ENCODE measurements around the gene KCNC3. TPM values are rescaled to one million over a fixed set of nuclear protein-coding genes. Genes with fewer than 3 reads are reported as not detected.

KCNC3 gene
- total and polyA plus RNA-seq, 12 donors = 0.17 to 7.3 (median 1.4) TPM

- no peaks in the 10 kb centered on the region for H3K36me3 ChIP-seq (replicated peaks in 1 of 2)
- no peaks in the 10 kb centered on the region for H3K27me3 ChIP-seq
- no peak overlapping the region for H3K27ac ChIP-seq
- no peak for DNase-seq
- H3K4me3 ChIP-seq = no peak overlapping the region
- intact Hi-C loops (cut with DNase I) = no loop called here
- TF ChIP-seq POLR2A (IDR thresholded peaks at IDR 0.05) = no peak
- no peak for TF ChIP-seq CTCF (IDR thresholded peaks at IDR 0.05)
- H3K4me1 ChIP-seq (replicated peaks in 1 of 2) = no peaks in the 10 kb centered on the region
- H3K9me3 ChIP-seq (replicated peaks in 1 of 3) = no peaks in the 10 kb centered on the region
- WGBS, 4 donors = 73 to 80% (median 74%) methylated on average over 12 to 26 of the region's 26 CpGs
These were observed 53.4 kb downstream of the KCNC3 start for GRCh38 chr19:50275577-50276368.

- Histone ChIP-seq H3K4me3 (no peak overlapping the region), H3K27ac (no peak overlapping the region), H3K4me1 (replicated peaks in 1 of 2) (no peaks in the 10 kb centered on the region), H3K9me3 (replicated peaks in 1 of 3) (no peaks in the 10 kb centered on the region), H3K36me3 (replicated peaks in 1 of 2) (no peaks in the 10 kb centered on the region), H3K27me3 (no peaks in the 10 kb centered on the region)
- WGBS, 4 donors = 83 to 90% (median 85%) methylated on average over 7 of the region's 7 CpGs
- intact Hi-C loops (cut with DNase I) = no loop called here
- TF ChIP-seq CTCF (IDR thresholded peaks at IDR 0.05) (no peak), POLR2A (IDR thresholded peaks at IDR 0.05) (no peak)
- DNase-seq = no peak
These were observed 55.4 kb downstream of the KCNC3 start for GRCh38 chr19:50273821-50274220.

- no peak for DNase-seq
- WGBS, 4 donors = 72 to 83% (median 79%) methylated on average over 10 to 14 of the region's 14 CpGs
- intact Hi-C loops (cut with DNase I) = no loop called here
- Histone ChIP-seq H3K4me1 (replicated peaks in 1 of 2) (no peaks in the 10 kb centered on the region), H3K27ac (no peak overlapping the region), H3K9me3 (replicated peaks in 1 of 3) (no peaks in the 10 kb centered on the region), H3K36me3 (replicated peaks in 1 of 2) (no peaks in the 10 kb centered on the region), H3K27me3 (no peaks in the 10 kb centered on the region), H3K4me3 (no peak overlapping the region)
- no peak for TF ChIP-seq POLR2A (IDR thresholded peaks at IDR 0.05)
- TF ChIP-seq CTCF (IDR thresholded peaks at IDR 0.05) = no peak
These were observed 56.8 kb downstream of the KCNC3 start for GRCh38 chr19:50272263-50272897.

- WGBS, 4 donors = 69 to 84% (median 73%) methylated on average over 2 of the region's 2 CpGs
- Histone ChIP-seq H3K27ac (no peak overlapping the region), H3K4me1 (replicated peaks in 1 of 2) (no peaks in the 10 kb centered on the region), H3K36me3 (replicated peaks in 1 of 2) (no peaks in the 10 kb centered on the region), H3K27me3 (no peaks in the 10 kb centered on the region), H3K4me3 (no peak overlapping the region), H3K9me3 (replicated peaks in 1 of 3) (no peaks in the 10 kb centered on the region)
- intact Hi-C loops (cut with DNase I) = no loop called here
- TF ChIP-seq POLR2A (IDR thresholded peaks at IDR 0.05) = no peak
- DNase-seq = no peak
These were observed 59.5 kb downstream of the KCNC3 start for GRCh38 chr19:50269653-50270052.

All from adrenal gland (tissue), 12 donors.